IMR-90 (cell line): ENCODE measurements around the gene AGAP1. TPM values are rescaled to one million over a fixed set of nuclear protein-coding genes. Genes with fewer than 3 reads are reported as not detected.

Experiments
- ATAC-seq: fragments of 200-7000 bp; cut with Tn5 transposase; 2 replicates; pipeline ENCODE4 v1.9.1; 2020; ENCODE audit warnings: low read depth, mild to moderate bottlenecking, moderate library complexity
- BruUV-seq: library from RNA; stranded (reverse); fragments of 400-500 nt; replicated peaks from 2 replicates; lab custom pipeline; 2021; lab: Mats Ljungman, UMichigan
- CTCF ChIA-PET: fragments of 300-600 bp; formaldehyde crosslinking; extraction: SDS; loops from one replicate; lab custom pipeline; 2021; ENCODE audit warnings: antibody characterized with exemption; lab: Yijun Ruan, JAX
- POLR2A ChIA-PET: fragments of 300-600 bp; sonication (Branson Sonifier 250); formaldehyde crosslinking; loops from one replicate; lab custom pipeline; 2022; ENCODE audit warnings: antibody characterized with exemption; ENCODE audit not compliant: unreplicated experiment; lab: Charles Lee
- DNase-seq: peaks from one replicate; pipeline ENCODE4 v3.0.0; 2013
- H2AFZ ChIP-seq: replicated peaks from 2 replicates; pipeline ENCODE3; 2013; ENCODE audit warnings: low read length, mild to moderate bottlenecking; ENCODE audit not compliant: poor library complexity
- H2AK5ac ChIP-seq: 2 replicates; pipeline ENCODE4 v1.6.1; 2013; ENCODE audit warnings: low read depth, low read length, inconsistent platforms
- H2AK9ac ChIP-seq: replicated peaks from 2 replicates; pipeline ENCODE3; 2013; ENCODE audit warnings: mild to moderate bottlenecking, low read depth, low read length, moderate library complexity; ENCODE audit not compliant: poor library complexity
- H2BK120ac ChIP-seq: 2 replicates; pipeline ENCODE4 v1.6.1; 2013; ENCODE audit warnings: low read depth, low read length, inconsistent platforms
- H2BK15ac ChIP-seq: 3 replicates; pipeline ENCODE4 v1.6.1; 2013; ENCODE audit warnings: low read depth, low read length, inconsistent platforms
- H2BK20ac ChIP-seq: 2 replicates; pipeline ENCODE4 v1.6.1; 2013; ENCODE audit warnings: low read depth, mild to moderate bottlenecking, inconsistent platforms, low read length, moderate library complexity
- H2BK5ac ChIP-seq: 2 replicates; pipeline ENCODE4 v1.6.1; 2013; ENCODE audit warnings: mild to moderate bottlenecking, low read depth, low read length, inconsistent platforms; ENCODE audit not compliant: poor library complexity, severe bottlenecking
- H3K14ac ChIP-seq: replicated peaks from 2 replicates; pipeline ENCODE4 v1.6.1; 2013; ENCODE audit warnings: low read depth, low read length, inconsistent platforms
- H3K18ac ChIP-seq: 2 replicates; pipeline ENCODE4 v1.6.1; 2013; ENCODE audit warnings: low read depth, low read length, control low read depth
- H3K23ac ChIP-seq: 2 replicates; pipeline ENCODE4 v1.6.1; 2013; ENCODE audit warnings: low read depth, low read length, inconsistent platforms
- H3K27ac ChIP-seq: 2 replicates; pipeline ENCODE4 v1.5.1; 2013; ENCODE audit warnings: mild to moderate bottlenecking, control low read depth, low read length; ENCODE audit not compliant: insufficient read depth
- H3K27me3 ChIP-seq: 2 replicates; pipeline ENCODE4 v1.6.1; 2013; ENCODE audit warnings: low read length; ENCODE audit not compliant: control insufficient read depth, insufficient read depth
- H3K36me3 ChIP-seq: 2 replicates; pipeline ENCODE4 v1.6.1; 2013; ENCODE audit warnings: low read length, mixed read lengths; ENCODE audit not compliant: control insufficient read depth, insufficient read depth
- H3K4ac ChIP-seq: 2 replicates; pipeline ENCODE4 v1.6.1; 2013; ENCODE audit warnings: low read depth, low read length, inconsistent platforms
- H3K4me1 ChIP-seq: 2 replicates; pipeline ENCODE4 v1.6.1; 2013; ENCODE audit warnings: low read length, mixed read lengths; ENCODE audit not compliant: control insufficient read depth, insufficient read depth
- H3K4me2 ChIP-seq: 2 replicates; pipeline ENCODE4 v1.6.1; 2013; ENCODE audit warnings: low read depth, mild to moderate bottlenecking, control low read depth, low read length, moderate library complexity
- H3K4me3 ChIP-seq: 2 replicates; pipeline ENCODE4 v1.5.1; 2013; ENCODE audit warnings: low read depth, mild to moderate bottlenecking, control low read depth, low read length, moderate library complexity; ENCODE audit not compliant: insufficient read depth
- H3K56ac ChIP-seq: 2 replicates; pipeline ENCODE4 v1.6.1; 2013; ENCODE audit warnings: low read length, inconsistent platforms; ENCODE audit not compliant: insufficient read depth; ENCODE audit errors: extremely low read depth
- H3K79me1 ChIP-seq, 2 experiments: 2 replicates each; pipeline ENCODE4 v1.6.1; 2013; ENCODE audit warnings: low read length in 2 of 2, inconsistent platforms in 1 of 2, low read depth in 1 of 2
- H3K9ac ChIP-seq: 2 replicates; pipeline ENCODE4 v1.6.1; 2013; ENCODE audit warnings: low read depth, low read length, control low read depth
- H3K9me1 ChIP-seq: 2 replicates; pipeline ENCODE4 v1.6.1; 2013; ENCODE audit warnings: low read length, inconsistent platforms; ENCODE audit not compliant: insufficient read depth
- H3K9me3 ChIP-seq: 2 replicates; pipeline ENCODE4 v1.6.1; 2013; ENCODE audit warnings: low read length; ENCODE audit not compliant: control insufficient read depth, insufficient read depth
- H4K20me1 ChIP-seq: 2 replicates; pipeline ENCODE4 v1.6.1; 2013; ENCODE audit warnings: low read length, inconsistent platforms; ENCODE audit not compliant: insufficient read depth
- H4K5ac ChIP-seq: 2 replicates; pipeline ENCODE4 v1.6.1; 2013; ENCODE audit warnings: mild to moderate bottlenecking, low read depth, low read length, control low read depth
- H4K8ac ChIP-seq, 2 experiments: 2 replicates each; pipeline ENCODE4 v1.6.1; 2013; ENCODE audit warnings: low read depth in 2 of 2, low read length in 2 of 2, control low read depth in 1 of 2, inconsistent platforms in 1 of 2
- H4K91ac ChIP-seq: 2 replicates; pipeline ENCODE4 v1.6.1; 2013; ENCODE audit warnings: low read depth, low read length, inconsistent platforms; ENCODE audit not compliant: insufficient read depth
- BHLHE40 ChIP-seq: fragments of 150-350 bp; IDR thresholded peaks from 2 replicates; pipeline ENCODE4 v1.6.1; 2016; ENCODE audit warnings: mild to moderate bottlenecking, low read depth, low read length
- CEBPB ChIP-seq: IDR thresholded peaks from 2 replicates; pipeline ENCODE4 v1.6.1; 2012; ENCODE audit warnings: low read depth, low read length, improper control_type of control experiment
- CHD1 ChIP-seq: IDR thresholded peaks from 2 replicates; pipeline ENCODE4 v1.6.1; 2012; ENCODE audit warnings: low read depth, low read length, improper control_type of control experiment
- FOS ChIP-seq: fragments of 150-350 bp; IDR thresholded peaks from 2 replicates; pipeline ENCODE4 v1.6.1; 2016; ENCODE audit warnings: low read depth, low read length
- MAFK ChIP-seq: IDR thresholded peaks from 2 replicates; pipeline ENCODE4 v1.6.1; 2012; ENCODE audit warnings: low read depth, low read length, improper control_type of control experiment
- MAZ ChIP-seq: IDR thresholded peaks from 2 replicates; pipeline ENCODE4 v1.6.1; 2012; ENCODE audit warnings: low read depth, mild to moderate bottlenecking, low read length, improper control_type of control experiment, moderate library complexity, borderline replicate concordance
- MXI1 ChIP-seq: IDR thresholded peaks from 2 replicates; pipeline ENCODE4 v1.6.1; 2012; ENCODE audit warnings: low read depth, mild to moderate bottlenecking, low read length, moderate library complexity, borderline replicate concordance
- NFE2L2 ChIP-seq: fragments of 150-350 bp; IDR thresholded peaks from 2 replicates; pipeline ENCODE4 v1.6.1; 2016; ENCODE audit warnings: low read depth, mild to moderate bottlenecking, low read length
- POLR2A ChIP-seq: IDR thresholded peaks from 2 replicates; pipeline ENCODE4 v1.6.1; 2012; ENCODE audit warnings: mild to moderate bottlenecking, low read depth, low read length
- RAD21 ChIP-seq: IDR thresholded peaks from 2 replicates; pipeline ENCODE4 v1.6.1; 2012; ENCODE audit warnings: low read length, improper control_type of control experiment
- RCOR1 ChIP-seq: IDR thresholded peaks from 2 replicates; pipeline ENCODE4 v1.6.1; 2012; ENCODE audit warnings: mild to moderate bottlenecking, low read length, improper control_type of control experiment; ENCODE audit not compliant: insufficient replicate concordance
- RFX5 ChIP-seq: IDR thresholded peaks from 2 replicates; pipeline ENCODE4 v1.8.0; 2012; ENCODE audit warnings: low read depth, mild to moderate bottlenecking, low read length, moderate library complexity
- SMC3 ChIP-seq: fragments of 150-350 bp; IDR thresholded peaks from 2 replicates; pipeline ENCODE4 v1.6.1; 2016; ENCODE audit warnings: low read depth, mild to moderate bottlenecking, antibody characterized with exemption, low read length, moderate library complexity
- WGBS, 2 experiments: methylation state at CpG; one replicate each; pipeline versions ENCODE4 v1.1.5 to v1.1.7; 2013; ENCODE audit warnings: missing lambda C conversion rate in 2 of 2; ENCODE audit not compliant: insufficient read length in 1 of 2; ENCODE audit errors: extremely low coverage in 2 of 2; 5-methylcytosine and 5-hydroxymethylcytosine counted together
- dilution Hi-C: fragments of 300-500 bp; cut with HindIII; formaldehyde crosslinking; loops from one replicate; pipeline ENCODE4 v1.14.3; 2018; ENCODE audit warnings: low sequenced_read_pairs; ENCODE audit not compliant: unreplicated experiment
- in situ Hi-C: fragments of 300-500 bp; cut with MboI; formaldehyde crosslinking; loops from 3 replicates; pipeline ENCODE4 v1.14.3; 2019; ENCODE audit warnings: low sequenced_read_pairs, inconsistent platforms, mixed read lengths
- intact Hi-C: fragments of 100-400 bp; cut with micrococcal nuclease; formaldehyde crosslinking; loops from 2 replicates; pipeline ENCODE4 v1.10.0; 2022
- polyA plus RNA-seq, 3 experiments: library from polyadenylated mRNA; depleted of rRNA; stranded (reverse); fragments of >200 nt; gene quantifications; 2 replicates each; pipeline ENCODE4 v1.2.3, GENCODE V29; 2012; ENCODE audit warnings: low replicate concordance in 1 of 3
- total RNA-seq: library from RNA; depleted of rRNA; stranded (reverse); fragments of >200 nt; gene quantifications from 2 replicates; pipeline ENCODE4 v1.2.3, GENCODE V29; 2012
- TF ChIP-seq, protein P1 (sequence below): fragments of 150-350 bp; IDR thresholded peaks from 2 replicates; pipeline ENCODE4 v1.6.1; 2016; ENCODE audit warnings: low read depth, mild to moderate bottlenecking, low read length, moderate library complexity, borderline replicate concordance
- TF ChIP-seq, protein P2 (sequence below): conservative IDR thresholded peaks from 2 replicates; pipeline ENCODE4 v1.5.1; 2012; ENCODE audit warnings: mild to moderate bottlenecking, low read depth, low read length, improper control_type of control experiment
- TF ChIP-seq, protein P3 (sequence below): fragments of 150-350 bp; IDR thresholded peaks from 2 replicates; pipeline ENCODE4 v1.6.1; 2017; ENCODE audit warnings: mild to moderate bottlenecking, antibody characterized with exemption, low read length, low read depth

The AGAP1 gene
- total and polyA plus RNA-seq, 2 of the 4 experiments (the other 2 are of a cell fraction): 15.1 to 16.4 TPM

DNA sequence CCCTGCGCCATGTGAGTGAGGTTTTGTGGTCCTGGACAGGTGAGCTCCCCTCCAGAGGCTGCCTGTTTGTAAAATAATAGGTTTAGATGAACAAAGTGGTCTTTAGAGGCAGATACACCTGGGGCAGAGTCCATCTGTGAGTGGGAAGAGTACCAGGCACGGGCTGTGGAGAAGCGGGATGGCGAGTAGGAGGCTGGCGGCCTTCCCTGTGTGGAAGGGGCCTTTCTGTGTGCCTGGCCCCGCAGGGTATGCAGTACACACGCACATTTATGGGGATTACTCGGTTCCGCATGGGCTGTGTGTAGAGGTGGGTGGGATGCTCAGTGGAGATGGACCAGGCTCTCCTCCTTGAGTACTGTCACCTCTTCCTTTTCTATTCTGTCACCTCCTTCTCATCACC lies 64.1 kb downstream of the AGAP1 start:
- Histone ChIP-seq H3K23ac (no peak overlapping the region), H3K9me1 (peaks cover 18% of the 10 kb centered on the region), H3K9me3 (no peaks in the 10 kb centered on the region), H3K4me1 (peaks cover 4% of the 10 kb centered on the region; the same call in 1 of the 2 replicates), H3K27ac (no peak overlapping the region), H3K4me3 (no peak overlapping the region), H2BK5ac (no peak overlapping the region), H3K4me2 (no peak overlapping the region), H2AK9ac (no peak overlapping the region), H4K20me1 (peaks cover 81% of the 10 kb centered on the region), H2AK5ac (no peak overlapping the region), H2BK15ac (no peak overlapping the region), H2BK120ac (no peak overlapping the region), H2BK20ac (no peak overlapping the region), H3K14ac (no peak overlapping the region), H2AFZ (no peak overlapping the region), H3K36me3 (no peaks in the 10 kb centered on the region), H3K79me1 (peaks cover 32 to 67% of the 10 kb centered on the region in 2 experiments), H3K4ac (no peak overlapping the region), H3K18ac (no peak overlapping the region), H4K91ac (no peak overlapping the region), H4K8ac (no peak overlapping the region), H3K27me3 (no peaks in the 10 kb centered on the region), H3K9ac (no peak overlapping the region), H3K56ac (no peak overlapping the region), H4K5ac (no peak overlapping the region)
- ChIA-PET CTCF (interaction anchor here (0.7 kb wide), 1 partner anchor 63 kb away, joined by 4 read pairs; no protein-coding TSS in a partner anchor), POLR2A (no interaction called here)
- ATAC-seq (no peak), DNase-seq (no peak)
- intact Hi-C loops (no loop called here), in situ Hi-C loops (no loop called here), dilution Hi-C loops (no loop called here)
- TF ChIP-seq MAZ (no peak), RCOR1 (no peak), CEBPB (no peak), RAD21 (no peak), NFE2L2 (no peak), BHLHE40 (no peak), SMC3 (no peak), RFX5 (no peak), MXI1 (no peak), FOS (no peak), MAFK (no peak), CHD1 (no peak), POLR2A (no peak)
- TF ChIP-seq, protein P1, sequence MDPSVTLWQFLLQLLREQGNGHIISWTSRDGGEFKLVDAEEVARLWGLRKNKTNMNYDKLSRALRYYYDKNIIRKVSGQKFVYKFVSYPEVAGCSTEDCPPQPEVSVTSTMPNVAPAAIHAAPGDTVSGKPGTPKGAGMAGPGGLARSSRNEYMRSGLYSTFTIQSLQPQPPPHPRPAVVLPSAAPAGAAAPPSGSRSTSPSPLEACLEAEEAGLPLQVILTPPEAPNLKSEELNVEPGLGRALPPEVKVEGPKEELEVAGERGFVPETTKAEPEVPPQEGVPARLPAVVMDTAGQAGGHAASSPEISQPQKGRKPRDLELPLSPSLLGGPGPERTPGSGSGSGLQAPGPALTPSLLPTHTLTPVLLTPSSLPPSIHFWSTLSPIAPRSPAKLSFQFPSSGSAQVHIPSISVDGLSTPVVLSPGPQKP: no peak
- TF ChIP-seq, protein P2, sequence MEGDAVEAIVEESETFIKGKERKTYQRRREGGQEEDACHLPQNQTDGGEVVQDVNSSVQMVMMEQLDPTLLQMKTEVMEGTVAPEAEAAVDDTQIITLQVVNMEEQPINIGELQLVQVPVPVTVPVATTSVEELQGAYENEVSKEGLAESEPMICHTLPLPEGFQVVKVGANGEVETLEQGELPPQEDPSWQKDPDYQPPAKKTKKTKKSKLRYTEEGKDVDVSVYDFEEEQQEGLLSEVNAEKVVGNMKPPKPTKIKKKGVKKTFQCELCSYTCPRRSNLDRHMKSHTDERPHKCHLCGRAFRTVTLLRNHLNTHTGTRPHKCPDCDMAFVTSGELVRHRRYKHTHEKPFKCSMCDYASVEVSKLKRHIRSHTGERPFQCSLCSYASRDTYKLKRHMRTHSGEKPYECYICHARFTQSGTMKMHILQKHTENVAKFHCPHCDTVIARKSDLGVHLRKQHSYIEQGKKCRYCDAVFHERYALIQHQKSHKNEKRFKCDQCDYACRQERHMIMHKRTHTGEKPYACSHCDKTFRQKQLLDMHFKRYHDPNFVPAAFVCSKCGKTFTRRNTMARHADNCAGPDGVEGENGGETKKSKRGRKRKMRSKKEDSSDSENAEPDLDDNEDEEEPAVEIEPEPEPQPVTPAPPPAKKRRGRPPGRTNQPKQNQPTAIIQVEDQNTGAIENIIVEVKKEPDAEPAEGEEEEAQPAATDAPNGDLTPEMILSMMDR: no peak
- TF ChIP-seq, protein P3, sequence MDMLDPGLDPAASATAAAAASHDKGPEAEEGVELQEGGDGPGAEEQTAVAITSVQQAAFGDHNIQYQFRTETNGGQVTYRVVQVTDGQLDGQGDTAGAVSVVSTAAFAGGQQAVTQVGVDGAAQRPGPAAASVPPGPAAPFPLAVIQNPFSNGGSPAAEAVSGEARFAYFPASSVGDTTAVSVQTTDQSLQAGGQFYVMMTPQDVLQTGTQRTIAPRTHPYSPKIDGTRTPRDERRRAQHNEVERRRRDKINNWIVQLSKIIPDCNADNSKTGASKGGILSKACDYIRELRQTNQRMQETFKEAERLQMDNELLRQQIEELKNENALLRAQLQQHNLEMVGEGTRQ: no peak
- no TSS peak for BruUV-seq
- no CpG with 5 or more reads among the region's 9 CpGs for WGBS, 2 experiments
